PFSK-1 (cell line): ENCODE results near the gene WDR31.

Source experiments
- FOXP2 ChIP-seq: optimal IDR thresholded peaks from 2 replicates; pipeline ENCODE3; 2011; ENCODE audit warnings: borderline replicate concordance, control low read depth, inconsistent platforms; ENCODE audit not compliant: insufficient read depth; ENCODE audit errors: extremely low read length, extremely low read depth
- POLR2AphosphoS5 ChIP-seq: IDR thresholded peaks from 2 replicates; pipeline ENCODE4 v1.6.1; 2012; ENCODE audit warnings: low read depth, mild to moderate bottlenecking, control low read depth, low read length, moderate library complexity
- REST ChIP-seq, 2 experiments: IDR thresholded peaks; 2 replicates each; pipeline versions ENCODE4 v1.6.1 to v1.8.0; 2011 to 2012; ENCODE audit warnings: low read depth in 2 of 2, low read length in 2 of 2, control low read depth in 1 of 2, inconsistent platforms in 1 of 2, mild to moderate bottlenecking in 1 of 2, moderate library complexity in 1 of 2; ENCODE audit not compliant: insufficient read depth in 1 of 2
- SIN3A ChIP-seq: IDR thresholded peaks from 2 replicates; pipeline ENCODE4 v1.6.1; 2012; ENCODE audit warnings: mild to moderate bottlenecking, low read length, moderate library complexity, borderline replicate concordance; ENCODE audit not compliant: insufficient read depth
- TAF1 ChIP-seq: IDR thresholded peaks from 2 replicates; pipeline ENCODE4 v1.6.1; 2012; ENCODE audit warnings: low read length, control low read depth, borderline replicate concordance; ENCODE audit not compliant: insufficient read depth

Gene WDR31

GRCh38 chr9:113320051-113320450 is 20.0 kb downstream of the WDR31 start:
- TF ChIP-seq FOXP2 (no peak), TAF1 (no peak), SIN3A (no peak), POLR2AphosphoS5 (no peak), REST (IDR thresholded peaks at IDR 0.05; ENCODE audit: insufficient read depth in 1 of 2, low read depth in 2 of 2, low read length in 2 of 2) (no peak)

GRCh38 chr9:113319054-113319453 is 21.0 kb downstream of the WDR31 start:
- TF ChIP-seq POLR2AphosphoS5 (no peak), REST (IDR thresholded peaks at IDR 0.05; ENCODE audit: insufficient read depth in 1 of 2, low read depth in 2 of 2, low read length in 2 of 2) (no peak), FOXP2 (no peak), SIN3A (no peak), TAF1 (no peak)

DNA sequence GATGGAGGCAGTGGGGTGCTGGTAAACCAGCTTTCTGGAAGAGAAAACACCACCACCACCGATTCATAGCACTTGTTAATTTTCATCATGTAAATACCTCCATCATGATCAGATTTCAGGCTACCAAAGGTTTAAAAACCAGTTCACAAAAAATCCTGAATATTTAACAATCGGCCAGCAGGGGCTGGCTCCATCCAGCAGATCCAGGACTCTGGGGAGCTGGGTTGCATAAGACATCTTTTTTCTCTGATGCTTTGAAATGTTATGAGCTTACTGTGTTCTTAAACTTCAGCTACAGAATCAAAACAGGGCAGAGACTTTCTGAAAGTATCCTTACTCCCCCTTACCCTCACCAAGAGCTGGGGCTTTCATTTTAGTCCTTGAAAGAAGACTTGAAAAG is 22.3 kb downstream of the WDR31 start:
- TF ChIP-seq POLR2AphosphoS5 = no peak
- TF ChIP-seq REST (IDR thresholded peaks at IDR 0.05; ENCODE audit: insufficient read depth in 1 of 2, low read depth in 2 of 2, low read length in 2 of 2) = no peak
- TF ChIP-seq FOXP2 = no peak
- TF ChIP-seq SIN3A = no peak
- TF ChIP-seq TAF1 = no peak

DNA sequence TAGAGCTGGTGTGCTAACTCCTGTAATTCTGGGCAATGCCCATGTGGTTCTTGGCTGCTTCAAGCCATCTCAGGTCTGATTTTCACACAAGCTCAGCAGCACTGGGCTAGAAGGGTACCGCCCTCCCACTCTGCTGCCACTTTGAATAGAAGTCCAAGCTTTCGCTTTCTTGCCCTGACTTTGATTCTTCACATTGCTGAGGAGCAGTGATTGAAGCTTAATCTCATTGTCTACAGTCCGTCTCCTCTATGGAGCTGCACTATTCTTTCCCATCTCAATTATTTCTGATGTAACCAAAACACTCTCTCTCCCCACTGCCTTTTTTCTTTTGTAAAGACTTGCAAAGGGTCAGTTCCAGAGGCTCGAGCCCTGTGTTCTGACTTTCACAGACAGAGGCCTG is 24.0 kb downstream of the WDR31 start:
- TF ChIP-seq REST (IDR thresholded peaks at IDR 0.05; ENCODE audit: insufficient read depth in 1 of 2, low read depth in 2 of 2, low read length in 2 of 2) (no peak), SIN3A (no peak), TAF1 (no peak), FOXP2 (no peak), POLR2AphosphoS5 (no peak)

DNA sequence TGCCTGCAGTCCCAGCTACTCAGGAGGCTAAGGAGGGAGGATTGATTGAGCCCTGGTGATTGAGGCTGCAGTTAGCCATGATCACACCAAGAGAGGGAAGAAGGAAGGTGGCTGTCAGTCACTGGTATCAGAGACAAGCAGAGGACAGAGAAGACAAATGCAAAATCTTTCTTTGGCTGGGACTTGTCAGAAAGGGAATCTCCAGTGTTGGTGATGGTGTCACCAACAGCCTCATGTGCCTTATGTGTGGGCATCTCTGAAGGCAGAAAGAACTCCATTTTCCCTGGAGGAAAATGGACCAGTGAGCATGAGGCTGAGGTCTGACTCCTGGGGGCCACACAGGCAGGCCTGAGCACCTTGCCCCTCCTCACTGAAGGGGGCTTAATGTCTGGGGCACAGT is 24.8 kb downstream of the WDR31 start:
- TF ChIP-seq POLR2AphosphoS5 (no peak), TAF1 (no peak), SIN3A (no peak), FOXP2 (no peak), REST (IDR thresholded peaks at IDR 0.05; ENCODE audit: insufficient read depth in 1 of 2, low read depth in 2 of 2, low read length in 2 of 2) (no peak)
